ENCODE results near the gene XCL1.

DNA sequence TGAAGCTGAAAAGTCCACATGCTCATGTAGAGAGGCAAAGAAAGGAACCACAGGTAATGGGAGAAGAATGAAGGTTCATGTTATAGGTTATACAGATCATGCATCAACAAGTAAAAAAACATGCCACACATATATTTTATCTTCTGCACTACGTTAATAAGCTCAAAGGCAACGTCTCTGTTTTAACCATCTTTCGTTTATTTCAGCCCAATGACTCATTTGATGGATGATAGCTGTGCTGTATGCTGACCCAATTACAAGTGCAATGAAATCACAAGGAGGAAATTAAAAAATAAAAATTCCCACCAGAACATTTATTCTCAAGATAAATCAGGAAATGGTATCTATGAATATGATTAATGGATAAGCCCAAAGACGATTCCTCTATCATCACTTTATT lies 24.6 kb downstream of the XCL1 start:
- TF ChIP-seq, protein P1, sequence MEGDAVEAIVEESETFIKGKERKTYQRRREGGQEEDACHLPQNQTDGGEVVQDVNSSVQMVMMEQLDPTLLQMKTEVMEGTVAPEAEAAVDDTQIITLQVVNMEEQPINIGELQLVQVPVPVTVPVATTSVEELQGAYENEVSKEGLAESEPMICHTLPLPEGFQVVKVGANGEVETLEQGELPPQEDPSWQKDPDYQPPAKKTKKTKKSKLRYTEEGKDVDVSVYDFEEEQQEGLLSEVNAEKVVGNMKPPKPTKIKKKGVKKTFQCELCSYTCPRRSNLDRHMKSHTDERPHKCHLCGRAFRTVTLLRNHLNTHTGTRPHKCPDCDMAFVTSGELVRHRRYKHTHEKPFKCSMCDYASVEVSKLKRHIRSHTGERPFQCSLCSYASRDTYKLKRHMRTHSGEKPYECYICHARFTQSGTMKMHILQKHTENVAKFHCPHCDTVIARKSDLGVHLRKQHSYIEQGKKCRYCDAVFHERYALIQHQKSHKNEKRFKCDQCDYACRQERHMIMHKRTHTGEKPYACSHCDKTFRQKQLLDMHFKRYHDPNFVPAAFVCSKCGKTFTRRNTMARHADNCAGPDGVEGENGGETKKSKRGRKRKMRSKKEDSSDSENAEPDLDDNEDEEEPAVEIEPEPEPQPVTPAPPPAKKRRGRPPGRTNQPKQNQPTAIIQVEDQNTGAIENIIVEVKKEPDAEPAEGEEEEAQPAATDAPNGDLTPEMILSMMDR (IDR thresholded peaks at IDR 0.05; ENCODE audit: low read length): no peak
- no peak for TF ChIP-seq EZH2phosphoT487 (IDR thresholded peaks at IDR 0.05; ENCODE audit: low read length)

All from MM.1S (cell line).